ENCODE results near the gene HSPG2.

DNA sequence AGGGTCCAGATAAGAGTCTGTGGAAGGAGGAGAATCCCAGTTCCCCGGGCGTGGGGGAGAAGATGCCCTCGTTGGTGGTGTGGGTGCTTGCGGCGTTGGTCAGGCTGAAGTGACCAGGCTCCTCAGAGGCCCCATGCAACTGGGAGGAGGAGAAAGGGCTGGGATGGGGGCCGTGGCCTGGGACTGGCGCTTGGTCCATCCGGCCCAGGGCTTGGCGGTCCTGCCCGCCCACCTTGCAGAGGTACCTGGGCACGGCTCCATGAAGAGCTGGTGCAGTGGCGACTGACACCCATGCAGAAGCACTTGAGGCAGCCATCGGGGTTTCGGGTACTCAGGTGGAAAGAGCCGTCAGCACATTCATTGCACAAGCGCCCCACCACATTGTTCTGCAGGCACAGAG is 60.8 kb downstream of the HSPG2 start:
- no peak for TF ChIP-seq POLR2A (IDR thresholded peaks at IDR 0.05)
- TF ChIP-seq, protein P1, sequence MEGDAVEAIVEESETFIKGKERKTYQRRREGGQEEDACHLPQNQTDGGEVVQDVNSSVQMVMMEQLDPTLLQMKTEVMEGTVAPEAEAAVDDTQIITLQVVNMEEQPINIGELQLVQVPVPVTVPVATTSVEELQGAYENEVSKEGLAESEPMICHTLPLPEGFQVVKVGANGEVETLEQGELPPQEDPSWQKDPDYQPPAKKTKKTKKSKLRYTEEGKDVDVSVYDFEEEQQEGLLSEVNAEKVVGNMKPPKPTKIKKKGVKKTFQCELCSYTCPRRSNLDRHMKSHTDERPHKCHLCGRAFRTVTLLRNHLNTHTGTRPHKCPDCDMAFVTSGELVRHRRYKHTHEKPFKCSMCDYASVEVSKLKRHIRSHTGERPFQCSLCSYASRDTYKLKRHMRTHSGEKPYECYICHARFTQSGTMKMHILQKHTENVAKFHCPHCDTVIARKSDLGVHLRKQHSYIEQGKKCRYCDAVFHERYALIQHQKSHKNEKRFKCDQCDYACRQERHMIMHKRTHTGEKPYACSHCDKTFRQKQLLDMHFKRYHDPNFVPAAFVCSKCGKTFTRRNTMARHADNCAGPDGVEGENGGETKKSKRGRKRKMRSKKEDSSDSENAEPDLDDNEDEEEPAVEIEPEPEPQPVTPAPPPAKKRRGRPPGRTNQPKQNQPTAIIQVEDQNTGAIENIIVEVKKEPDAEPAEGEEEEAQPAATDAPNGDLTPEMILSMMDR (IDR thresholded peaks at IDR 0.05) = no peak
